ENCODE data around the gene REG4.

The REG4 gene

GRCh38 chr1:119745034-119745433, 66.2 kb downstream of the REG4 start:
- H3K4me1 ChIP-seq (ENCODE audit: control insufficient read depth in 1 of 2, insufficient read depth in 2 of 2, low read length in 2 of 2): peaks cover 0 to 7% of the 10 kb centered on the region in 2 experiments
- no peak overlapping the region for H3K23ac ChIP-seq (ENCODE audit: low read length)
- peaks cover 2% of the 10 kb centered on the region for H3K9me3 ChIP-seq (ENCODE audit: insufficient read depth, low read depth, low read length)
- no CpG with 5 or more reads among the region's 1 CpG for WGBS (ENCODE audit: extremely low coverage, insufficient coverage, insufficient read length)
- DNase-seq: peak in 1 of 2 donors; percentile 31
- H3K9ac ChIP-seq (ENCODE audit: low read length): no peak overlapping the region
- no peaks in the 10 kb centered on the region for H3K79me2 ChIP-seq (ENCODE audit: control insufficient read depth, insufficient read depth, low read length, poor library complexity)
- no peak overlapping the region for H3K4ac ChIP-seq (ENCODE audit: low read depth, low read length)
- H2BK120ac ChIP-seq (ENCODE audit: insufficient read depth, low read length, poor library complexity): no peak overlapping the region
- H2BK5ac ChIP-seq (ENCODE audit: low read depth, low read length, poor library complexity): no peak overlapping the region
- H3K4me3 ChIP-seq (ENCODE audit: low read depth, low read length): no peak overlapping the region
- no peak overlapping the region for H2BK12ac ChIP-seq (ENCODE audit: low read length)
- H3K27ac ChIP-seq (ENCODE audit: low read depth, low read length): no peak overlapping the region
- H4K91ac ChIP-seq (ENCODE audit: low read depth, low read length): no peak overlapping the region
- H4K8ac ChIP-seq (ENCODE audit: low read depth, low read length): no peak overlapping the region
- H3K14ac ChIP-seq (ENCODE audit: low read length): no peak overlapping the region
- H3K79me1 ChIP-seq (ENCODE audit: low read length): no peaks in the 10 kb centered on the region
- no peak overlapping the region for H3K18ac ChIP-seq (ENCODE audit: low read length)
- H3K4me2 ChIP-seq (ENCODE audit: low read length): no peak overlapping the region
- peaks cover 36 to 37% of the 10 kb centered on the region in 2 experiments for H3K36me3 ChIP-seq (ENCODE audit: control insufficient read depth in 1 of 2, insufficient read depth in 2 of 2, low read length in 2 of 2)
- no peaks in the 10 kb centered on the region for H3K27me3 ChIP-seq (ENCODE audit: insufficient read depth, low read length)
- H4K12ac ChIP-seq (ENCODE audit: low read depth, low read length): no peak overlapping the region
- H2AK5ac ChIP-seq (ENCODE audit: low read length): no peak overlapping the region
- no peak overlapping the region for H2AFZ ChIP-seq (ENCODE audit: insufficient read depth, low read length, poor library complexity)

GRCh38 chr1:119744598-119744942, 66.7 kb downstream of the REG4 start:
- no peak overlapping the region for H3K4me3 ChIP-seq (ENCODE audit: low read depth, low read length)
- DNase-seq: no peak
- H4K12ac ChIP-seq (ENCODE audit: low read depth, low read length): no peak overlapping the region
- no peak overlapping the region for H3K27ac ChIP-seq (ENCODE audit: low read depth, low read length)
- no peaks in the 10 kb centered on the region for H3K79me1 ChIP-seq (ENCODE audit: low read length)
- no peak overlapping the region for H3K9ac ChIP-seq (ENCODE audit: low read length)
- peaks cover 2% of the 10 kb centered on the region for H3K9me3 ChIP-seq (ENCODE audit: insufficient read depth, low read depth, low read length)
- H4K8ac ChIP-seq (ENCODE audit: low read depth, low read length): no peak overlapping the region
- H3K4me2 ChIP-seq (ENCODE audit: low read length): no peak overlapping the region
- no peak overlapping the region for H3K23ac ChIP-seq (ENCODE audit: low read length)
- H4K91ac ChIP-seq (ENCODE audit: low read depth, low read length): no peak overlapping the region
- peaks cover 38% of the 10 kb centered on the region in 2 experiments for H3K36me3 ChIP-seq (ENCODE audit: control insufficient read depth in 1 of 2, insufficient read depth in 2 of 2, low read length in 2 of 2)
- no peak overlapping the region for H3K14ac ChIP-seq (ENCODE audit: low read length)
- no peak overlapping the region for H2AFZ ChIP-seq (ENCODE audit: insufficient read depth, low read length, poor library complexity)
- no peak overlapping the region for H3K4ac ChIP-seq (ENCODE audit: low read depth, low read length)
- H2BK5ac ChIP-seq (ENCODE audit: low read depth, low read length, poor library complexity): no peak overlapping the region
- no CpG with 5 or more reads among the region's 1 CpG for WGBS (ENCODE audit: extremely low coverage, insufficient coverage, insufficient read length)
- no peak overlapping the region for H2BK120ac ChIP-seq (ENCODE audit: insufficient read depth, low read length, poor library complexity)
- no peak overlapping the region for H3K18ac ChIP-seq (ENCODE audit: low read length)
- H3K4me1 ChIP-seq (ENCODE audit: control insufficient read depth in 1 of 2, insufficient read depth in 2 of 2, low read length in 2 of 2): peaks cover 0 to 7% of the 10 kb centered on the region in 2 experiments
- no peaks in the 10 kb centered on the region for H3K79me2 ChIP-seq (ENCODE audit: control insufficient read depth, insufficient read depth, low read length, poor library complexity)
- H2AK5ac ChIP-seq (ENCODE audit: low read length): no peak overlapping the region
- H2BK12ac ChIP-seq (ENCODE audit: low read length): no peak overlapping the region
- H3K27me3 ChIP-seq (ENCODE audit: insufficient read depth, low read length): no peaks in the 10 kb centered on the region

All from trophoblast cell (in vitro differentiated cells and primary cell).